Stimulated activated naive B cell treated with anti-CD40 and anti-IgM and Interleukin-4, amounts not matched to agents 10 μg/mL and 1 μg/mL and 100 μg/mL, for 72 hours (primary cell): ENCODE results near the gene AFF3.
"Not testable (repeated sequence)": the region's sequence is repeated elsewhere in the genome, so short reads cannot be mapped to it uniquely, and the experiment has no call there.

ENCODE experiments used
- ATAC-seq, 2 donors: fragments of 150-1000 bp; cut with Tn5 transposase; replicated peaks; 2 replicates each; pipeline ENCODE4 v1.10.0; 2021; ENCODE audit warnings: moderate library complexity in 1 of 2
- DNase-seq: peaks from one replicate; pipeline ENCODE4 v3.0.0; 2021
- H3K27ac Mint-ChIP-seq: one replicate; pipeline ENCODE4 v1.8.0; 2022; ENCODE audit warnings: mild to moderate bottlenecking, mixed read lengths
- H3K27me3 Mint-ChIP-seq, 2 donors: one replicate each; pipeline ENCODE4 v1.8.0; 2022; ENCODE audit warnings: mixed read lengths in 2 of 2
- H3K36me3 Mint-ChIP-seq, 2 donors: one replicate each; pipeline ENCODE4 v1.8.0; 2022; ENCODE audit warnings: mixed read lengths in 2 of 2, mild to moderate bottlenecking in 1 of 2
- H3K4me1 Mint-ChIP-seq, 2 donors: one replicate each; pipeline ENCODE4 v1.8.0; 2022; ENCODE audit warnings: mixed read lengths in 2 of 2, mild to moderate bottlenecking in 1 of 2
- H3K4me3 Mint-ChIP-seq, 2 donors: one replicate each; pipeline ENCODE4 v1.8.0; 2022; ENCODE audit warnings: mild to moderate bottlenecking in 2 of 2, mixed read lengths in 2 of 2, moderate library complexity in 1 of 2
- H3K9me3 Mint-ChIP-seq, 2 donors: one replicate each; pipeline ENCODE4 v1.8.0; 2022; ENCODE audit warnings: mixed read lengths in 2 of 2, mild to moderate bottlenecking in 1 of 2

Gene AFF3

GRCh38 chr2:100136310-100136709, 6.1 kb downstream of the AFF3 start:
- H3K27ac Mint-ChIP-seq, result no peak overlapping the region
- peaks cover 20 to 45% of the 10 kb centered on the region in 2 donors for H3K36me3 Mint-ChIP-seq
- H3K27me3 Mint-ChIP-seq, result no peaks in the 10 kb centered on the region
- DNase-seq, result peak; percentile 34
- no peaks in the 10 kb centered on the region for H3K9me3 Mint-ChIP-seq
- peak overlapping the region in 1 of 2 donors; percentile 6 for H3K4me3 Mint-ChIP-seq
- H3K4me1 Mint-ChIP-seq, result peaks cover 34 to 59% of the 10 kb centered on the region in 2 donors
- ATAC-seq, result peak; percentile 67 to 76

GRCh38 chr2:100135415-100135814, 7.0 kb downstream of the AFF3 start:
- no peak overlapping the region for H3K27ac Mint-ChIP-seq
- H3K36me3 Mint-ChIP-seq, result peaks cover 14 to 44% of the 10 kb centered on the region in 2 donors
- H3K4me3 Mint-ChIP-seq, result no peak overlapping the region
- DNase-seq, result peak; percentile 43
- H3K9me3 Mint-ChIP-seq, result no peaks in the 10 kb centered on the region
- H3K27me3 Mint-ChIP-seq, result no peaks in the 10 kb centered on the region
- peak; percentile 49 to 50 for ATAC-seq
- peaks cover 38 to 62% of the 10 kb centered on the region in 2 donors for H3K4me1 Mint-ChIP-seq

- Mint-ChIP-seq H3K27me3 (no peaks in the 10 kb centered on the region), H3K4me3 (peak overlapping the region in 1 of 2 donors; percentile 32), H3K4me1 (peaks cover 43 to 70% of the 10 kb centered on the region in 2 donors), H3K36me3 (peaks cover 37 to 54% of the 10 kb centered on the region in 2 donors), H3K9me3 (no peaks in the 10 kb centered on the region), H3K27ac (peak overlapping the region; percentile 81)
- ATAC-seq, result peak; percentile 82 to 83
- DNase-seq, result no peak
These were observed 11.6 kb downstream of the AFF3 start for GRCh38 chr2:100130595-100131391.

GRCh38 chr2:100126897-100127401, 15.4 kb downstream of the AFF3 start:
- Mint-ChIP-seq H3K36me3 (peaks cover 58 to 75% of the 10 kb centered on the region in 2 donors), H3K4me3 (no peak overlapping the region), H3K4me1 (peaks cover 54 to 88% of the 10 kb centered on the region in 2 donors), H3K9me3 (peaks cover 4% of the 10 kb centered on the region in 2 donors), H3K27ac (peak overlapping the region; percentile 79), H3K27me3 (no peaks in the 10 kb centered on the region)
- no peak for DNase-seq
- ATAC-seq, result no peak

GRCh38 chr2:100126201-100126600, 16.2 kb downstream of the AFF3 start:
- Mint-ChIP-seq H3K4me1 (peaks cover 55 to 85% of the 10 kb centered on the region in 2 donors), H3K27me3 (no peaks in the 10 kb centered on the region), H3K36me3 (peaks cover 60 to 78% of the 10 kb centered on the region in 2 donors), H3K27ac (no peak overlapping the region), H3K9me3 (peaks cover 4% of the 10 kb centered on the region in 2 donors), H3K4me3 (no peak overlapping the region)
- ATAC-seq, result no peak
- DNase-seq, result no peak

- no peak overlapping the region for H3K4me3 Mint-ChIP-seq
- no peaks in the 10 kb centered on the region for H3K27me3 Mint-ChIP-seq
- H3K4me1 Mint-ChIP-seq, result peaks cover 53 to 85% of the 10 kb centered on the region in 2 donors
- ATAC-seq (no peak), DNase-seq (no peak)
- H3K9me3 Mint-ChIP-seq, result peaks cover 4% of the 10 kb centered on the region in 2 donors
- peak overlapping the region; percentile 75 for H3K27ac Mint-ChIP-seq
- peaks cover 66 to 81% of the 10 kb centered on the region in 2 donors for H3K36me3 Mint-ChIP-seq
These were observed 16.8 kb downstream of the AFF3 start for GRCh38 chr2:100125626-100126025.

GRCh38 chr2:100124761-100125160, 17.6 kb downstream of the AFF3 start:
- Mint-ChIP-seq H3K36me3 (peaks cover 68 to 85% of the 10 kb centered on the region in 2 donors), H3K27me3 (no peaks in the 10 kb centered on the region), H3K4me1 (peaks cover 49 to 83% of the 10 kb centered on the region in 2 donors), H3K9me3 (peaks cover 4% of the 10 kb centered on the region in 2 donors), H3K4me3 (no peak overlapping the region), H3K27ac (no peak overlapping the region)
- ATAC-seq (no peak), DNase-seq (no peak)

GRCh38 chr2:100121124-100121718, 21.2 kb downstream of the AFF3 start:
- ATAC-seq, result no peak
- no peak overlapping the region for H3K4me3 Mint-ChIP-seq
- H3K27me3 Mint-ChIP-seq, result no peaks in the 10 kb centered on the region
- H3K27ac Mint-ChIP-seq, result peak overlapping the region; percentile 90
- no peak for DNase-seq
- peaks cover 40 to 79% of the 10 kb centered on the region in 2 donors for H3K4me1 Mint-ChIP-seq
- H3K9me3 Mint-ChIP-seq, result peaks cover 12% of the 10 kb centered on the region in 2 donors
- peaks cover 68 to 90% of the 10 kb centered on the region in 2 donors for H3K36me3 Mint-ChIP-seq

- DNase-seq, result no peak
- Mint-ChIP-seq H3K27ac (peak overlapping the region; percentile 77), H3K4me3 (no peak overlapping the region), H3K36me3 (peaks cover 58 to 85% of the 10 kb centered on the region in 2 donors), H3K27me3 (no peaks in the 10 kb centered on the region), H3K9me3 (peaks cover 12% of the 10 kb centered on the region in 2 donors), H3K4me1 (peaks cover 34 to 78% of the 10 kb centered on the region in 2 donors)
- ATAC-seq, result no peak
These were observed 23.2 kb downstream of the AFF3 start for GRCh38 chr2:100119235-100119634.

- Mint-ChIP-seq H3K27ac (peak overlapping the region; percentile 84), H3K36me3 (peaks cover 47 to 67% of the 10 kb centered on the region in 2 donors), H3K9me3 (peaks cover 8% of the 10 kb centered on the region in 2 donors), H3K4me3 (peak overlapping the region; percentile 29 to 50), H3K27me3 (no peaks in the 10 kb centered on the region), H3K4me1 (peaks cover 45 to 83% of the 10 kb centered on the region in 2 donors)
- DNase-seq (peak; percentile 58), ATAC-seq (peak; percentile 84 to 89)
These were observed 28.4 kb downstream of the AFF3 start for GRCh38 chr2:100113990-100114433.

GRCh38 chr2:100110614-100111000, 31.8 kb downstream of the AFF3 start:
- Mint-ChIP-seq H3K27ac (peak overlapping the region; percentile 89), H3K36me3 (peaks cover 37 to 48% of the 10 kb centered on the region in 2 donors), H3K9me3 (no peaks in the 10 kb centered on the region), H3K4me1 (peaks cover 65 to 89% of the 10 kb centered on the region in 2 donors), H3K27me3 (no peaks in the 10 kb centered on the region), H3K4me3 (peak overlapping the region; percentile 39 to 51)
- DNase-seq, result peak; percentile 30
- peak; percentile 56 to 67 for ATAC-seq

GRCh38 chr2:100109986-100110613, 32.3 kb downstream of the AFF3 start:
- peak overlapping the region; percentile 39 to 51 for H3K4me3 Mint-ChIP-seq
- DNase-seq, result no peak
- peaks cover 69 to 89% of the 10 kb centered on the region in 2 donors for H3K4me1 Mint-ChIP-seq
- peaks cover 39 to 47% of the 10 kb centered on the region in 2 donors for H3K36me3 Mint-ChIP-seq
- H3K9me3 Mint-ChIP-seq, result no peaks in the 10 kb centered on the region
- peak overlapping the region; percentile 89 for H3K27ac Mint-ChIP-seq
- H3K27me3 Mint-ChIP-seq, result no peaks in the 10 kb centered on the region
- no peak for ATAC-seq

- H3K27me3 Mint-ChIP-seq, H3K4me3 Mint-ChIP-seq, ATAC-seq, H3K9me3 Mint-ChIP-seq, DNase-seq: not testable (repeated sequence)
- Mint-ChIP-seq H3K27ac (peak overlapping the region; percentile 44), H3K36me3 (peaks cover 33 to 41% of the 10 kb centered on the region in 2 donors), H3K4me1 (peaks cover 61 to 75% of the 10 kb centered on the region in 2 donors)
These were observed 33.8 kb downstream of the AFF3 start for GRCh38 chr2:100108648-100109020.
